GM19351 (cell line): ENCODE results near the gene LRRC26.

Experiments used
- ATAC-seq: cut with Tn5 transposase; IDR thresholded peaks from one replicate; pipeline ENCODE4 v1.9.1; 2021; ENCODE audit warnings: mild to moderate bottlenecking, moderate library complexity; ENCODE audit not compliant: unreplicated experiment

LRRC26 gene, protein sequence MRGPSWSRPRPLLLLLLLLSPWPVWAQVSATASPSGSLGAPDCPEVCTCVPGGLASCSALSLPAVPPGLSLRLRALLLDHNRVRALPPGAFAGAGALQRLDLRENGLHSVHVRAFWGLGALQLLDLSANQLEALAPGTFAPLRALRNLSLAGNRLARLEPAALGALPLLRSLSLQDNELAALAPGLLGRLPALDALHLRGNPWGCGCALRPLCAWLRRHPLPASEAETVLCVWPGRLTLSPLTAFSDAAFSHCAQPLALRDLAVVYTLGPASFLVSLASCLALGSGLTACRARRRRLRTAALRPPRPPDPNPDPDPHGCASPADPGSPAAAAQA

DNA sequence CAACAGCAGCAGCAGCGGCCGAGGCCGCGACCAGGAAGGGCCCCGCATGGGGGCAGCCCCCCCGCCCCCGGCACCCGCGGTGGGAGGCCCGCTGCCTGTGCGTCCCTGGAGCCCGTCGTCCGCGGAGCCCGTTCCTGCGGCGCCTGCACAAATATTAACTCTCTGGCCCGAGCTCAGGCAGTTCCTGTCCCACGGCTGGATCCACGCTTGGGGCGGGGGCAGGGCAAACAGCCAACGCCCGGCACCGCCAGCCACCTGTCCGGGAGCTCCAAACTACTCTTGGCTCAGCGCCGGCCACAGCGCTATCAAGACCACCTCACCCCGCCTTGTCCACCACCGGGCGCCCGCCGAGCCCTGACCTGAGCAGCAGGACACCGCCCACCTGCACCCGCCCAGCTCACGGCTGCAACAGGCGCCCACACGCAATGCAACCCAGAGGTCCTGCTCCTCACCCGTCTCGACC lies at the start of gene LRRC26:
Gene LRRC26 (minus strand): TSS at position 156 of the 463 bp plus-strand sequence. CDS start 108 bp downstream, at position 48.
- ATAC-seq = no peak

DNA sequence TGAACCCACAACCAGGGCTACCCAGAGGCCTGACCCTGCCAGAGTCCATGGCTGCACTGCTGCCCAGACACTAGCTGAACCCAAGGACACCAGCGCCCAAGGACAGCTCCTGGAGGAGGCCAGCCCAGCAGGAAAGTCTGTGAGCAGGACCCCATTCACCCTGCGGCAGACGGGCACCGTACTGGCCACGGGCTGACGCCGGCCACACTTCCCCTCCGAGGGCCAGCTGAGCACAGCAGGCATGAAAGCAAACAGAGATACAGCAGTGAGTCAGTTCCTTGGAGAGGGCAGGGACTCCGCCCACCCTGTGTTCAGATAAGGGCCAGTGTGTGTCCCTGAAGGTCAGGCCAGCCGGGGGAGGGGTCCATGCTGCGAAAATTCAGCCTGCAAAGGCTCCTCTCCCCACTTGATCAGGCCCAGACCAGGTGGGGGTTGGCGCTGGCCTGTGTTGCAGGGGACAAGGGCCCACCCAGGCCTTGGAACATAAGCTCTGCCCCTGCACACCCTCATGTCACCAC lies 49.0 kb upstream of the LRRC26 start:
- ATAC-seq = no peak

DNA sequence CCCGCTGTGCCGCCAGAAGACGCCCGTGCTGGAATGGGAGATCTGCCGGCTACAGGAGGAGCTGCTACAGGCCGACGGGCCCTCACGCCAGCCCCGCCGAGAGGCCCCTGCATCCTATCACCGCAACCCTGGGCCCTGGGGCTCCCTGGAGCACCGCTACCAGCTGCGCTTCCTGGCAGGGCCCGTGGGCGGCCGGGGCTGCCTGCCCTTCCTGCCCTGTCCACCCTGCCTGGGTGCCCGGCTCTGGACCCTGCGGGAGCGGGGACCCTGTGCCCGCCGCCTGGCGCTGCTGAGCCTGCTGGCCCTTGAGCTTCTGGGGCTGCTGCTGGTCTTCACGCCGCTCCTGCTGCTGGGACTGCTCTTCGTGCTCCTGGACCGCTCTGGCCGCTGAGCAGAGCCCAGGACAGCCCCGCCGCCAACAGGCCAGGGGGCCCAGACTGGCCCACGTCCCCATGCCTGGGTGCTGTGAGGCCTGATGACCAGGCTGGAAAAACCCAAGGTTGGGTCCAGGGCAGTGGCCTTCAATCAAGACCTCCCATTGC lies 48.4 kb upstream of the LRRC26 start:
- ATAC-seq = no peak

DNA sequence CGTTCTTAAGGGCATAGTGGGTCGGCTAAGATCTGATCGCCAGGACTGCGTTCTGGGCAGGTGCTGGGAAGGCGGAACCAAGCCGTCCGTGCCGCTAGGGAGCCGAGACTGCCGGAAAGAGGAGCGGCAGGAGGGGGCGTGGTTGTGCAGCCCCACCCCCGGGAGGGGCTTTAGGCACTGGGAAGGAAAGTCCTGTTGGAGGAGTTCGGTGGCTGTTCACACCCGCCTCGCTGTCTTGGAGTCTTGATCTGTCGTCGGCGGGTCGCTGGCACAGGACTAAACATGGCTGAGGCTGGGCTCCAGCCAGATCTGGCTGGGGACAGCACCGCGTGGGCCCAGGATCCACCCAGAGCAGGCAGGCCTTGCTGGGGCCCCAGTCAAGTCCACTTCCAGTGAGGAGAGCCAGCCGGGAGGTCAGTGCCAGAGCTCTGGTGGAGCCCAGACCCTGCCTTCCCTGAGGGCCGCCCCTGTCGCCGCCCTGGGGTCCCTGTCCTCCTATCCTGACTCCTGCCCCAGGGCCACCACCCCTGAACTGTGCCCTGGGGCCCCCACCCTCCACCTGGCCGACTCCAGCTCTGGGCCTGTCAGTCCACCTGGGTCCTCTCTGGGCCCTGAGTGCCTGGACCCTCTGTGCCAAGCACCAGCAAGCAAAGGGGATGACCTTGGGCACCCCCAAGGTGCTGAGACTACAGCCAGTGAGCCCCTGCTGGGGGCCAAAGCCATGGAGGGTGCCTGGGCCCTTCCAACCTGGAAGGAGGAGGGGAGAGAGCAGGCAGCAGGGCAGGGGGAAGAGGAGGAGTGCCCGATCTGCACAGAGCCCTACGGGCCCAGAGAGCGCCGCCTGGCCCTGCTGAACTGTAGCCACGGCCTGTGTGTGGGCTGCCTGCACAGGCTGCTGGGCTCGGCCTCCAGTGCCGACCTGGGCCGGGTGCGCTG lies 47.7 kb upstream of the LRRC26 start:
- no peak for ATAC-seq

DNA sequence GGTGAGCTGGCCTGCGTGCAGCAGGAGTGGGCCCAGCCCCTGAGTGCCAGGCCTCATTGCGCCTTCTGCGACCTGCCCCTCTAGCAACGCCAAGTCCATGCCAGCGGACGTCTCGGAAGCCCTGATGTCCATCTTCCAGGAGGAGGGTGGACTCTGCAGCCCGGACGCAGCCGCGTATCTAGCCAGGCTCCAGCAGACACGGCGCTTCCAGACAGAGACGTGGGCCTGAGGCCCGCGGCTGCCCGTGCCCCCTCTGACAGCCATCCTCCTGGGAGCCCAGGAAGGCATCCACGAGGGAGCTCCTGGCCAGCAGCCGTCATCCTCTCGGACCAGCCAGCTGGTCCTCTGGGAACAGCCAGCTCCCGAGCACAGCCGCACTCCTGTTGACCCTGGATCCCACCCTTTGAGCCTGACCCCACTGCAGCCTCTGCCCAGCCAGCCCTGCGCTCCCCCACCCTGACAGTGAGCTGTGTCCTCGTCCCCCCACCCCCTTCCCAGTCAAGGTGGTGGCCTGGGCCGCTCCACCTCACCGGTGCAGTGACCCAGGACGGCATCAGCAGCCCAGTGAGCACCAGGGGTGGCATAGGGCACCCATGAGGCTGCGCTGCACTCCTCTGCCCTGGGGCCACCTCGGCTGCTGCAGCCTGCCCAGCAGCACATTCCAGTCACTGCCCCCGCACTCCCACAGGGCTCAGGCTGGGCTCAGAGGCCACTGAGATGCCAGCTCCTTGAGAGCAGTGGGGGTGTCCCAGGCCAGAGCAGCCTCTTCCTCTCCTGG lies 46.5 kb upstream of the LRRC26 start:
- ATAC-seq = no peak

DNA sequence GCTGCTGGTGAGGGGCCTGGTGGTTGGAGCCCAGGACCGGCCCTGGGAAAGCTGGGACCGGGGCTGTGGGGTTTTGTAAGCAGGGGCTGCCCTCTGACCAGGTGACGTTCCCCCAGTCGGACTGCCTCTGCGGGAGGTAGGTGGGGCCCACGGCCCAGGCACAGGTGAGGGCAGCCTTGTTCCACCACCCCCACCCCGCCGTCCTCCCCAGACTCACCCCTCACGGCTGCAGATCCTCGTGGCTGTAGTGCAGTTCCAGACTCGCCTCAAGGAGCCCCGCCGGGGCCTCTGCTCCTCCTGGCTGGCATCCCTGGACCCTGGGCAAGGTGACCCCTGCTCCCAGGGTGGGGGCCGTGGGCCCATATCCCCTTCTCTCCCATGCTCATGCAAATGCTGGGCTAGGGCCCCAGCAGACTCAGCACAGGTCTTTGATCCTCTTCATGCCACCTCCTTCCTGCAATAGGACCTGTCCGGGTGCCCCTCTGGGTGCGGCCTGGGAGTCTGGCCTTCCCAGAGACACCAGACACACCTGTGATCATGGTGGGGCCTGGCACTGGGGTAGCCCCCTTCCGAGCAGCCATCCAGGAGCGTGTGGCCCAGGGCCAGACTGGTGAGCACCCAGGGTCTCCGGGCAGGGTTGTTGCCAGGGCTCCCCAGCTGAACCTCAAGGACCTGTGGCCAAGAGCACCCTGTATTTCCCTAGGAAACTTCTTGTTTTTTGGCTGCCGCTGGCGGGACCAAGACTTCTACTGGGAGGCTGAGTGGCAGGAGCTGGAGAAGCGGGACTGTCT lies 45.5 kb upstream of the LRRC26 start:
- ATAC-seq = no peak

DNA sequence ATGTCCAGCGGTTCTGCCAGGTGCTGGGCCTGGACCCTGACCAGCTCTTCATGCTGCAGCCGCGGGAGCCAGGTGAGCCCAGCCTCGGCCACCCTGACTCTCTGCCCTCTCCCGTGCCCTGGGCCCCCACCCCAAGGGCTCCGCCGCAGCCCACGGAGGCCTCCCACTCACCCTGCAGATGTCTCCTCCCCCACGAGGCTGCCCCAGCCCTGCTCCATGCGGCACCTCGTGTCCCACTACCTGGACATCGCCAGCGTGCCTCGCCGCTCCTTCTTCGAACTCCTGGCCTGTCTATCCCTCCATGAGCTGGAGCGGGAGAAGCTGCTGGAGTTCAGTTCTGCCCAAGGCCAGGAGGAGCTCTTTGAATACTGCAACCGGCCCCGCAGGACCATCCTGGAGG lies 44.8 kb upstream of the LRRC26 start:
- ATAC-seq = no peak

DNA sequence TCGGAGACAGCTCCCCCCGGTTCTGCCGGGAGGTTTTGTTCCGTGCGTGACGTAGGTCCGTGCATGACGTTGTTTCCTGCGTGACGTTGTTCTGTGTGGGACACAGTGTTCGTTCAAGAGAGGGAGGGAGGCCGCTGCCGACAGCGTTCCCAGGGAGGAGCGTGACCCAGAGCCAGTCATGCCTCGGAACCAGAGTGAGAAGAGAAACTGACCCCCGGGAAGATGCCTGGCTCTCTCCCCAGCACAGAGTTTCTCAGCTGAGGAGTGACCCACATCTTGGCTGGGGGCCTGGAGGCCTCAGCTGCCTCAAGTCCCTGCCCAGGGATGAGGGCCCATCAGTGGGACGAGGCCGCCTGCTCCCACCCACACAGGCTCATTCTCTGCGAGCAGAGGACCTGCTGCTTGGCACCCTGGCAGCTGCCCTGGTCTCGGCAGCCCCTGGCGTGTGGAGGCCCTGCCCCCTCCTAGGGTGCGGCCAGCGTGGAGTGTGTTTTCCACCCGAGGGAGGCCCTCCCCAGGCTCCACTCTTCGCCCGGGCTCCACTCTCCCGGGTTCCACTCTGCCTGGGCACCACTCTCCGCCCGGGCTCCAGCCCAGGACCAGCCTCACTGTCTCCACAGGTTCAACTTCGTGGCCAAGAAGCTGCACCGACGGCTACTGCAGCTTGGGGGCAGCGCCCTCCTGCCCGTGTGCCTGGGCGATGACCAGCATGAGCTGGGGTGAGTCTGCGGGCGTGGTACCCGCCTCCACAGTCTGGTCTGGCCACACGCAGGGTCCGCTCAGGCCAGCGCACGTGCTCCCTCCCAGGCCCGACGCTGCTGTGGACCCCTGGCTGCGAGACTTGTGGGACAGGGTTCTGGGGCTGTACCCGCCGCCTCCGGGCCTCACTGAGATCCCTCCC lies 43.6 kb upstream of the LRRC26 start:
- no peak for ATAC-seq

DNA sequence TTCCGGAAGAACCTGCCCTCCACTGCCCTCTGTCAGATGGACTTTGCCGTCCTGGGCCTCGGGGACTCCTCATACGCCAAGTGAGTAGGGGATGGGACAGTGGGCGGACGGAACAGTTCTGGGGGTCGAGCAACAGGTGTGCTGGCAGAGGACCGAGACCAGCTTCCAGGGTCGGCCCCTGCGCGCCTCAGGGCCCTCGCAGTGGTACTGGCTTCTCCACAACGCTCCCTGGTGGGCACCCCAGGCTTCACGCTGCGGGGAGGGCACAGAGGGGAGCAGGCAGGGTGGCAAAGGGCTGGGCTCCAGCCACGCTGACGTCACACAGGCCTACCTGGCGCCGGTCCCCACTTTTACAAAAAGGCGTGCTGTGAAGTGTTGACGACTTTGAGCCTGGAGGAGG lies 42.7 kb upstream of the LRRC26 start:
- ATAC-seq = no peak

DNA sequence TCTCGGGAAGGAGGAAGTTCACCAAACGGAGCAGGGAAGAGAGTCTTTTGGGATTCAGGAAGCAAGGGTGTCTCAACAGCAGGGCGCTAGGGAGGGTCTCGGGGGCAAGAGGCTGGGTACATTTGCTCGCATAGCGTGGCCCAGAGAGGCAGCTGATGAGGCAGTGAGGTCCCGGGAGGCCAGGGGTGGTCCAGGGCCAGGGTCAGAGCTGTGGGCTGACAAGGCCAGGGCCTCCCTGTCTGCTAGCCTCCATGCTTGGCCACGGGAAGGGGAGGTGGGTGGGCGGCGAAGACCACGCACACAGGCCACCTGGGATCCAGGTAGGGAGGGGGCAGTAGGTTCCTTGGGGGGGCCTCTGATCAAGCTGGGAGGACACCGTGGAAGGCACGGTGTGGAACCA lies 41.7 kb upstream of the LRRC26 start:
- ATAC-seq = no peak

DNA sequence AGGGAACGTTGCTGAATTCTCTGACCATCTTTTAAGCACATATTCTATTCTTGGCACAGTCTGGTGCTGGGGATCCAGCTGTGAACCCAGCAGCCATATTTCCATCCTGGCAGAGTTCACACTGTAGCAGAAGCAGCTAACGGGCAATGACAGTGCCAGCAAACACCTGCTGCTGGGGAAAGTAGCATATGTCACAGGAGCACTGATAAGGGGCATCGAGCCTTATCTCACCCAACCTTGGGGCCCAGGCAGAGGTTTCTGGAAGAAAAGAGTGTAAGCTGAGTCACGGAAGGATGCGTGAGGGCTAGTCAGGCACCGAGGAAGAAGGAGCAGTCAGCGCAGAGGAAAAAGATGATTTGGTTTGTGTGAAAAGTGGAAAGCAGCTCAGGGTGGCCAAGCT lies 36.8 kb upstream of the LRRC26 start:
- ATAC-seq = no peak

DNA sequence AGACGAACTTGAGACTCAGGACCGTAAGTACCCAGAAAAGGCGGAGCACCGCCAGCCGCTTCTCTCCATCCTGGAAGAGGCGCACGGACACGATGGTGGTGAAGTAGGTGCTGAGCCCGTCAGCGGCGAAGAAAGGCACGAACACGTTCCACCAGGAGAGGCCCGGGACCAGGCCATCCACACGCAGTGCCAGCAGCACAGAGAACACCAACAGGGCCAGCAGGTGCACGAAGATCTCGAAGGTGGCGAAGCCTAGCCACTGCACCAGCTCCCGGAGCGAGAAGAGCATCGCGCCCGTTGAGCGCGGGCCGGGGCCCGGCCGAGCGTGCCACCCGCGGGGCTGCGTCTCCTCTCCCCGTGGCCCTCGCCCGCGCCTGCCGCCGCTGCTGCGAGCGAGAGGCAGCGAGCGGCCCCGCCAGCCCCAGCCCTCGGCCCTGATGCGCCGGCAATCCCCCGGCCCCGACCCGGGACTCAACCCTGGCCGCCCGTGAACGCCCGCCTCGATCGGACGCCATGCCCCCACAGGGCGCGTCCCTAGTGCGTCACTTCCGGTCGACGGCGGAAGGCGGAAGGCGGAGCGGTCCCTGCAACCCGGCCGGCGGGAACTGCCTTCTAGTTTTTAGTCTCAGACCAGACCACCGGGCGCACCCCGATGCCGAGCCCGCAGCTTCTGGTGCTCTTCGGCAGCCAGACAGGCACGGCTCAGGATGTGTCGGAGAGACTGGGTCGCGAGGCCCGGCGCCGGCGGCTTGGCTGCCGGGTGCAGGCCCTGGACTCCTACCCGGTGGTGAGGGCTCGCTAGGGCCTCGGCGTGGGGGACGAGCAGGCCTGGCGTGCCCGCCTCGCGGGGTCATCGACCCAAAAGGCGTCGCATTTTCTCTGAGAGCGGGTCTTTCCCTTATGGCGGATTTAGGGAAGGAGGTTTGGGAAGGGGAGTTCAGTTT lies 35.5 kb upstream of the LRRC26 start, which contains the start of the genes NDOR1 and TMEM203:
Gene NDOR1 (plus strand): TSS at position 575 of the 944 bp plus-strand sequence. CDS start 78 bp downstream, at position 653.
Gene TMEM203 (minus strand): TSS at position 523 of the 944 bp plus-strand sequence. CDS start 234 bp downstream, at position 289.
- peak; percentile 55 for ATAC-seq

DNA sequence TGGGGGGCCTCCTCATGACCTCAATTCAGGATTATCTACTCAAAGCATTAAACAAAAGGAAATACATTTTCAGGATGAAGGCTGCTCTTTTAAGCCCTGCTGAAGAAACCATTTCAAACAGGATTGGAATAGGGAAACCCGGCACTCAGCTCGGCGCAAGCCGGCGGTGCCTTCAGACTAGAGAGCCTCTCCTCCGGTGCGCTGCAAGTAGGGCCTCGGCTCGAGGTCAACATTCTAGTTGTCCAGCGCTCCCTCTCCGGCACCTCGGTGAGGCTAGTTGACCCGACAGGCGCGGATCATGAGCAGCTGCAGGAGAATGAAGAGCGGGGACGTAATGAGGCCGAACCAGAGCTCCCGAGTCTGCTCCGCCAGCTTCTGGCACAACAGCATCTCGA lies 34.9 kb upstream of the LRRC26 start:
- no peak for ATAC-seq

DNA sequence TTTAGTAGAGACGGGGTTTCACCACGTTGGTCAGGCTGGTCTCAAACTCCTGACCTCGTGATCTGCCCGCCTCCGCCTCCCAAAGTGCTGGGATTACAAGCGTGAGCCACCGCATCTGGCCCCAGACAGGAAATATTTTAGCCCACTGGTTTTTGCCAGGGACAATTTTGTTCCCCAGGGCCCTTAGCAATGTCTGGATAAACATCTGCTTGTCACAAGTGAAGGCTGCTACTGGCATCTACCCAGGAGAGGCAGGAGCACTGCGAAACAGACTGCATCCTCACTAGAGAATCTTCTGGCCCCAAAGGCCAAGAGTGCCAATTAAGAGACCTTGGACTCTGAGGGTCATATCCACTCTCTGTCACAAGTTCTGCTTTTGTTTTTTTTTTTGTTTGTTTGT lies 33.1 kb upstream of the LRRC26 start:
- no peak for ATAC-seq

DNA sequence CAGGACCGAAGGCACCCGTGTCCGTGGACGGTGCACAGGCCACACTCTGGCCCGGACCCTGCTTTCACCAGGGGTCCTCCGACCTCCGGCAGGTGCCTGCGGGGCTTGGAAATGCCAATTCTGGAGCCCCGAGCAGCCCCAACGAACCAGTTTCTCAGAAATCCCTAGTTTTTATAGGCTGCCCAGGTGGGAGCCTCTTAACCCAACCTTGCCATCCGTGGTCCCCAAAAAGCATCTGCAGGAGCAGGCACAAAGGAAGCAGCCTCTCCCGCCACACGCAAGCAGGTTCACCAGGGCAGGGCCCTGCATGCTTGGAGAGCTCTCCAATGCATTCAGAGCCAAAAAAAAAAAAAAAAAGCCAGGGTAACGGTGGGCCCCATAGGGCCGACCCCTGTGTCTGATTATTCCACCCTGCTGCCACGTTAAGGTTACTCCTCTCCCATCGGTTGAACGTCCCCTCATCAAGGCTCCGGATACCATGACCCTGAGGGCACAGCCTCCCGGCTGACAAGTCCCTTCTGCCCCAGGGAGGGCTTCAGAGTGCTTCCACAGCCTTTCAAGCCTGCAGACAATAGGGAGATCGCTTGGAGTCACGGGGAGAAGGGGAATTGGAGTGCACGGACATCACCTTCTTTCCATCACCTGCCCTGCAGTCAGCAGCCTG lies 31.5 kb upstream of the LRRC26 start:
- no peak for ATAC-seq

DNA sequence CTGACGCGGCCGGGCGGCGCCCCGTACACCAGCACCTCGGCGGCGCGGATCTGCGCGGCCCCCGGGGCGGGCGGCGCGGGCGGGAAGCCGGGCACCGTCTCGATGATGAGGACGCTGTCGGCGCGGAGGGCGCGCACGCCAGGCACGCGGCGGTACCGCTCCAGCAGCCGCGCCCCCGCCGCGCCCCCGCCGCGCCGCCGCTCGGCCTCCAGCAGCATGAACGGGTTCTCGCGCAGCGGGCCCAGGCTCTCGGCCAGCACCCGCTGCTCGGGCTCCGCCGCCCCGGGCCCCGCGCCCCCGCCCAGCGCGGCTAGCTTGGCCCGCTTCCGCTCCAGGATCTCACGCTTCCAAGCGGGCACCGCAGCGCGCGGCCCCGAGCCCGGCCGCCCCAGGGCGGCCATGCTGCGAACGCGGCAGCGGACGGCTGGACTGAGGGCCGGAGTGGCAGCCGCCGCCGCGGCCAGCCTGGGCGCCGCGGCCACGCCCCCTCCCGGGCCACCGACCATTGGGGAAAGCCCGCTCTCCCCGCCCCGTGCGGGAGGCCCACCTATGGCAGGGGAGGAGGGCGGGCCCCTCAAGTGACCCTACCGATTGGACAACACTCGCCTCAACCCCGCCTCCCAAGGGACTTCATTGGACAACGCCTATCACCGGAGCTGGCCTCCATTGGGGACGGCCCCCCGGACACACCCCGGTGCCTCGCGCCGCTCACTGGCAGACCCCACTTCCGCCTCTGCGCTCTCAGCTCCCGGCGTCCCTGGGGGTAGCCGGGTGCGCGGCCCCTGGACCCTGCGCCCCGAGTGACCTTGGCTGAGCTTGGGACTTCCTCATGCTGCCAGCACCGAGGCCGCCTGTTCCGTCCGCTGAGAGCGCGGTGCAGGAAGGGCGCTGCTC lies 30.7 kb upstream of the LRRC26 start, which contains the start of gene TPRN:
Gene TPRN (minus strand): TSS at position 431 of the 894 bp plus-strand sequence. CDS start 30 bp downstream, at position 401.
- peak; percentile 82 for ATAC-seq
